GM19193 (cell line): Measurements from ENCODE around the gene STK11.

ENCODE experiments used
- POLR2A ChIP-seq: IDR thresholded peaks from 4 replicates; pipeline ENCODE4 v1.6.1; 2011; ENCODE audit not compliant: insufficient read depth, insufficient read length; ENCODE audit errors: extremely low read depth

STK11 gene

GRCh38 chr19:1205114-1206099 is at the start of gene STK11:
STK11 (plus strand) TSS chr19:1205778; CDS start chr19:1206914, 1,136 bp downstream.
- peak; percentile 66 for TF ChIP-seq POLR2A

- TF ChIP-seq POLR2A: no peak
Observed at GRCh38 chr19:1156305-1156801, 49.2 kb upstream of the STK11 start.

- TF ChIP-seq POLR2A: no peak
Observed at GRCh38 chr19:1156830-1157615, 48.6 kb upstream of the STK11 start.

DNA sequence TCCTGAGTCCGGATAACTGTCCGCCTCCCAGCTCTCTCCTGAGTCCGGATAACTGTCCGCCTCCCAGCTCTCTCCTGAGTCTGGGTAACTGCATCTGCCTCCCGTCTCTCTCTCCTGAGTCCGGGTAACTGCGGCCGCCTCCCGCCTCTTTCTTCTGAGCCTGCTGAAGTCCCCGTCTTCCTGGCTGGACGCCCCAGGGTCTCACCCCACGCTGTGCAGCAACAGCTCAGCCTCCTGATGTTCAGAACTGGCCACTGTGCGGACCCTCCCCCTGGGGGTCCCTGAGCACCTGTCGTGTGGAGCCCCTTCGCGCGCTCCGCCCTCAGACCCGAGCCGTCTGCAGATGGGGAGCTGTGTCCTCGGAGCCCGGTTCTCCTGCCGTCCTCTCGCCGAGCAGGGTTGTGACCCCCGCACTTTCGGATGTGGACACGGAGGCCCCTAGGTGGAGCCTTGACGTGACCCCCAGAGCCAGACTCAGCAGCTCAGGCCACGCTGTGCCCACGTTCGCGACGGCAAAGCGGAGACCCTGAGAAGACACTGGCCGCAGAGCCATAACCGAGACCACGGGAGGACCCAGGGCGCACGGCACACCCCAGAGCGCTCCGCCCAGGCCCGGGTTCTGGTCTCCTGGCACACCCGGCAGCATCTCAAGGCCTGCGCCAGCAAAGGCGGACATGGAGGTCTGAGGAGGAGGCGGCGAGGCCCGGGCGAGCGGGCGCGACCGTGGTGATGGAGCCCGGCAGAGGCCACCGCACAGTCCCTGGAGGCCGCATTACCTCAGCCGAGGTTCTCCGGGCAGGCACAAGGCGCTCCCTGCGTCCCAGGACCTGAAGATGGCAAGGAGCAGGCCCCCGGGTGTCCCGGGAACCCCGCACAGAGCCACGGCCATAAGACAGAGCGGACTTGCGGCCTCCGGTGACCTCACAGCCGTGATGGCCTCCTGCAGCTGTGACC is 47.4 kb upstream of the STK11 start:
- no peak for TF ChIP-seq POLR2A

DNA sequence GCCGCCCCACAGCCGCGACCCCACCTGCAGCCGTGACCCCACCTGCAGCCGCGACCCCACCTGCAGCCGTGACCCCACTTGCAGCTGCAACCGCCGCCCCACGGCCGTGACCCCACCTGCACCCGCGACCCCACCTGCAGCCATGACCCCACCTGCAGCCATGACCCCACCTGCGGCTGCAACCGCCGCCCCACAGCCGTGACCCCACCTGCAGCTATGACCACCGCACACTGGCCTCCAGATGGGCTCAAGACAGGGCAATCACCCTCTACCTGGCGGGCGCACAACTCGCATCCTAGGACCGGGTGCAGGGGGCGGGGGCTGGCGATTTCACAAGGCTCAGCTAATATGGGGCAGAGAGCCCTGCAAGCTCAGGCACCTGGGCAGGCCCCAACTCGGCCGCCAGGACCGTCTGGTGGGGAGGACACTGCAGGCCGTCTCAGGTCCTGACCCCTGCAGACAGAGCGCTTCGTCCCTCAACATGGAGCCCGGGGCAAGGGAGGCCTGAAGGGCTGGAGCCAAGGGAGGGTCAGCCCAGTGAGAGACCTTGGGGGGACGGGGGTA is 46.6 kb upstream of the STK11 start:
- TF ChIP-seq POLR2A: no peak

GRCh38 chr19:1159864-1160595 is 45.5 kb upstream of the STK11 start:
- TF ChIP-seq POLR2A: no peak

DNA sequence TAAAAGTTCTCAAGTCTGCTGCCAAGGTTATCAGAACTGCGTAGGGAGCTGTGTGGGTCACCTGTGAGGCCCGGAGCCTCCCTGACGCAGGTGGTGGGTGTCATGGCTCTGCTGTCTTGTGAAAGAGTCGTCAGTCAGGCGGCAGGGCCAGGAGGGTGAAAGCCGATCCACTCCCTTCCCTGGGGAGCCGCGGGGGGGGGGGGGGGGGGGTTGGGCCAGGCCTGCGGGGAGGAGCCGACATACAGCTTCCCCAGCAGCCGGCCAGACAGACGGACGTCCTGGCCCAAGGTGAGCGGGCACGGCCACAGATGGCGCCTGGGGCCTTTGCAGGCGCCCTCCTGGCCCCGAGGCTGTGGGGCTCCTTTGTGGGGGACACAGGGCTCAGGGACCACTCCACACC is 43.9 kb upstream of the STK11 start:
- no peak for TF ChIP-seq POLR2A

GRCh38 chr19:1162404-1163282 is 42.9 kb upstream of the STK11 start:
- no peak for TF ChIP-seq POLR2A

GRCh38 chr19:1163283-1163933 is 42.2 kb upstream of the STK11 start:
- no peak for TF ChIP-seq POLR2A

DNA sequence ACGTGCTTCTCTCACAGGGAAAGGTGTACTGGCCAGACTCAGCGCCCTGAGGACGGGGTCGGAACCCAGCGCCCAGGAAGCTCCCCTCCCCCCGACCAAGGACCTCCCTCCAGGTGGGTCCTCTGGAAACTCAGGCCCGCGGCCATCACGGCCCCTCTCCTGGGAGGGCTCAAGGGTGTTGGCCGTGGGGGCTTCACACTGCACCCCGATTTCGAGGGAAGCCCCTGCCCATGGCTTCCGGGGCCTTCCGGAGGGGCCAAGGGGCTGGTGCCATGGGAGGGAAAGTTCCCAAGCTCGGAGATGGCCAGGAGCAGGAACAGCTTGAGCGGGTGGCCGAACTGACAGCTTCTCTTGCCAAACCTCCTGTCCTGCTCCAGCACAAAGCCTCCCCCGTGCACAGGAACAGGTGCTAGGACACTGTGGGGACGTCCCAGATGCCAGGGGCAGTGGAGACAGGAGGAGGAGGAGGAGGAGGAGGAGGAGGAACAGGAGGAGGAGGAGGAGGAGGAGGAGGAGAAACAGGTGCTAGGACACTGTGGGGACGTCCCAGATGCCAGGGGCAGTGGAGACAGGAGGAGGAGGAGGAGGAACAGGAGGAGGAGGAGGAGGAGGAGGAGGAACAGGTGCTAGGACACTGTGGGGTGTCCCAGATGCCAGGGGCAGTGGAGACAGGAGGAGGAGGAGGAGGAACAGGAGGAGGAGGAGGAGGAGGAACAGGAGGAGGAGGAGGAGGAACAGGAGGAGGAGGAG is 41.5 kb upstream of the STK11 start:
- no peak for TF ChIP-seq POLR2A

DNA sequence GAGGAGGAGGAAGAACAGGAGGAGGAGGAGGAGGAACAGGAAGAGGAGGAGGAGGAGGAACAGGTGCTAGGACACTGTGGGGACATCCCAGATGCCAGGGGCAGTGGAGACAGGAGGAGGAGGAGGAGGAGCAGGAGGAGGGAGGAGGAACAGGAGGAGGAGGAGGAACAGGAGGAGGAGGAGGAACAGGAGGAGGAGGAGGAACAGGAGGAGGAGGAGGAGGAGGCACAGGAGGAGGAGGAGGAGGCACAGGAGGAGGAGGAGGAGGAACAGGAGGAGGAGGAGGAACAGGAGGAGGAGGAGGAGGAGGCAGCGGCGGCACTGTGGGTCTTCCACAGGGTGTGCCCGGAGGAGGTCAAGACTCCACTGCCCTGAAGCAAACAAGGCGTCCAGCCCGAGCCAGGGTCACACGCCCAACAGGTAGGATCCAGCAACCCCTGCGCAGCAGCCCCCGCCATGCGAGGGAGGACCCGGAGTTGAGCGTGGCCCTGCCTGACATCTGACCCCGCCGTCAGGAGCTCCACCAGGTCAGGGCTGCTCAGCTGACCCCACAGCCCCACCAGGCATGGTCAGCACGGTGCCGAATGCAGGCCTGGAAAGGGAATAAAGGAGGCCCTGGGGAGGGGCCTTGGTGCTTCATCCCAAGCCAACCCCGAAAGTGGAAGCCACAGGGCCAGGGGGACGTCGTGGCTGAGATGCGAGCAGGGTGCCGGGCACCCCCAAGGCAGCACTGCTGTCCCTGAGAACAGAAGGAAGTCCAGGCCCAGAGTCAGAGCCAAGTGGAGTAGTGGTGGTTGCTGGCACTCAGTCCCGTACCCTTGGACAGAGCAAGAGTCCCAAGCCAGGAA is 40.7 kb upstream of the STK11 start:
- no peak for TF ChIP-seq POLR2A
